GM18505 (cell line): ENCODE results near the gene ACSF3.

Experiments
- ATAC-seq: cut with Tn5 transposase; IDR thresholded peaks from one replicate; pipeline ENCODE4 v1.9.1; 2021; ENCODE audit not compliant: unreplicated experiment
- POLR2A ChIP-seq: IDR thresholded peaks from 4 replicates; pipeline ENCODE4 v1.6.1; 2011; ENCODE audit warnings: borderline replicate concordance; ENCODE audit not compliant: insufficient read depth, insufficient read length; ENCODE audit errors: extremely low read depth

ACSF3 gene

DNA sequence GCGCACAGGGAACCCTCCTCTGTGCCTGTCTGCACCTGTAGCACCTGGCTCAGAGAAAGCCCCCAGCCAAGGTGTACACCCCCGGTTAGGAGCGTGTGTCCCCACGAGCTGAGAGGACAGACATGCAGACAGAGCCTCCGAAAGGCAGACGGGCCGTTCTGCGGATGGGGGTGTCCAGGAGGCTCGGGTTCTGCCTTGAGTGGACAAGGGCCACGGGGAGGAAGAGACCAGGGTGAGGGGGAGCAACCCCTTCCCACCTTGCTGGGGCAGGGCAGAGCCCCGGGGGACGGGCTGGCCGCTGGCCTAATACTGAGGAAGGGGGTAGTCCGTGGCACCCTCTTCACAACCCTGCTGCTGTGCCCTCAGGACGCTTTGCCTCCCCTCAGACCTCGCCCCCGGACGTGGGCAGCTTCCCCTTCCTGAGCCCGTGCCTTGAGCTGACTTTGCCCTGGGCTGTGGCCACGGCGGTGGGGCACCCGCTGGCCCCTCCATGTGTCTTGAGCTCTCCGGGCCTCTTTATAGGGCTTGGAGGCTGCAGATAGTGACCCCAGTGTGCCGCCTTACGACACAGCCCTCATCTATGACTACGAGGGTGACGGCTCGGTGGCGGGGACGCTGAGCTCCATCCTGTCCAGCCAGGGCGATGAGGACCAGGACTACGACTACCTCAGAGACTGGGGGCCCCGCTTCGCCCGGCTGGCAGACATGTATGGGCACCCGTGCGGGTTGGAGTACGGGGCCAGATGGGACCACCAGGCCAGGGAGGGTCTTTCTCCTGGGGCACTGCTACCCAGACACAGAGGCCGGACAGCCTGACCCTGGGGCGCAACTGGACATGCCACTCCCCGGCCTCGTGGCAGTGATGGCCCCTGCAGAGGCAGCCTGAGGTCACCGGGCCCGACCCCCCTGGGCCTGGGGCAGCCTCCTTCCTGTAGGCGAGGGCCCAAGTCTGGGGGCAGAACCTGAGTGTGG lies 101.0 kb downstream of the ACSF3 start:
- no peak for ATAC-seq

DNA sequence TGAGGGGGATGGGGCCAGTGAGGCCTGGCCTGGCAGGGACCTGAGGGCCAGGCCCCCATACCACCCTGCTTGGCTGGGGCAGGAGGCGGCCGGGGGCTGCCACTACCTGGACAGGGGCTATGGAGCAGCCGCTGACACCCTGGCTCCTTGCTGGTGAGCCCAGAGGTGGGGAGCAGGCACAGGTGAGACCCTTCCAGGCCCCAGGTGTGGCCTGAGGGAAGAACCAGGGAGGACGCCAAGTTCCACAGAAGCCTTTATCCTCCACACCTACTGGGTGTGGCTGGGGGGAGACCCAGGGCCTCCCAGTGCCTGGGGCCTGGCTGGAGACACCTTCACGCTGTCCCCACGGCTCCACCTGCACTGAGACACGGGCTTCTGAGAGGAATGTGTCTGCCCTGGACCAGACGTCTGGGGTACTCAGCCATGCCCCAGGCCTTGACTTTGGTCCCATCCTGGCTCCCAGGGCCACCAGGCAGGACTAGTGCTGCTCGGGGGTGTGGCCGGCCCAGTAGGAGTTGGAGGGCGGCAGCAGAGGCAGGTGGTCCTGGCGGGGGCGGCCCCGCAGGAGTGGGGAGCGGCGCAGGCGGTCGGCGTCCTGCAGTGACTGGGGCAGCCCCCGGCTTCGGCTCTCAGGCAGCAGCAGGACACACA lies 102.0 kb downstream of the ACSF3 start:
- no peak for ATAC-seq
- no peak for TF ChIP-seq POLR2A

More for the DNA sequence above, 101.0 kb downstream of the ACSF3 start:
- TF ChIP-seq POLR2A: no peak

DNA sequence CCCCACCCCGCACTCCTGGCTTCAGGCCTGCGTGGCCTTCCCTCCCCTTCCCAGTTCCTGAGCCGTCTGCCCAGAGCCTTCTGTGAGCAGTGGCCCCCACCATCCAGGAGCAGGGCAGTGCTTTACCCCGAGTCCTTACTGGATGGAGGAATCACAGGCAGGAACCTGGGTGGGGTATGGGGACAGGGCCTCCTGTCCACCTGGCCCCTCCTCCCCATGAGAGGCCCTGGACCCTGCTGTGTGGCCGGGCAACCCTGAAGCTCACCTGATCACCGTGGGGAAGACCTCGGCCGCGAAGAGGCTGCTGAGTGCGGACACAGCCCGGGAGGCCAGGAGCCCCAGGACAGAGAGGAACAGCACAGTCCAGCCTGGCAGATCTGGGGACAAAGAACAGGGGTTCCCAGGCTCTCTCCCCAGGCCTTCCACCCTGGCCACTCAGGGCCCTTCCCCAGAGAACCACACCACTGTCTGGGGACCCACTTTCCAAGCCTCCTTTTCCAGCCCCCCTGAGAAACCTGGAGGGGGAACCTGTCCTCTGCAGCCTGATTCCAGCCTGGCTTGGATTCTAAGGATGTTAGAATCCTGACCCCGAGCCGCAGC lies 103.5 kb downstream of the ACSF3 start:
- no peak for TF ChIP-seq POLR2A
- ATAC-seq: no peak

GRCh38 chr16:89197633-89198416 lies 104.2 kb downstream of the ACSF3 start:
- TF ChIP-seq POLR2A: no peak
- no peak for ATAC-seq

DNA sequence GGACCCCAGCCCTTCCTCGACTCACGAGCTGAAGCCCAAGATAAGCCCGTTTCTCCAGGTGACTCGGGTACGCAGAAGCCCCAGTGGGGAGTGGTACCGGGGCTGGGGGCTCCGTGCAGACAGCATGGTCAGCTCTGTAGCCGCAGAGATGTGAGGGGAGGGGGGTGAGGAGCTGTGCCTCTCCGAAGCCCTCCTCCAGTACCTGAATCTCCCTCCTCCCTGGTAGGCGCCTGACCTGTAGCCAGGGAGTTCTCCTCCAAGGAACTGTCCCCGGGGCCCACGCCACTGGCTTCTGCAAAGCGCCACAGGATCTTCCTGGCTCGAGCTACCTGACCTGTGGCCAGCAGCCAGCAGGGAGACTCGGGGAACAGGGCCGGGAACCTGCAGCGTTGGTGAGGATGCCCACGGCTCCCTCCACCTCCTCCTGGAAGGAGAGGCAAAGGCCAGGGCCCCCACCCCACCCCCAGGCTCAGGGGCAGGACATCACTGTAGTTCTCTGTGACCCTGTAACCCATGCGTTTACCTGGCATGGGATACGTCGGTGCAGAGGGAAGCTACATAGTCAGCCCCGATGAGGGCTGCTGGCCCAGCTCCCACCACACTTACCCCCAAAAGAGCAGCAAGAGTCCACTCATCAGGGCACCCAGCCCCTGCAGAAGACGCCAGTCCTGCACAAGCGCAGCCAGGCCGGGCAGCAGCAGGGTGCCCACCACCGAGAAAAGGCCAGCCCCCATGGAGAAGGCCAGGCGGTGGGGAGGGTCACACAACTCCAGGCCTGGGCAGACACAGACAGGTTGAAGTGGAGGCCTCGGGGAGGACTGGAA lies 105.0 kb downstream of the ACSF3 start:
- no peak for ATAC-seq

DNA sequence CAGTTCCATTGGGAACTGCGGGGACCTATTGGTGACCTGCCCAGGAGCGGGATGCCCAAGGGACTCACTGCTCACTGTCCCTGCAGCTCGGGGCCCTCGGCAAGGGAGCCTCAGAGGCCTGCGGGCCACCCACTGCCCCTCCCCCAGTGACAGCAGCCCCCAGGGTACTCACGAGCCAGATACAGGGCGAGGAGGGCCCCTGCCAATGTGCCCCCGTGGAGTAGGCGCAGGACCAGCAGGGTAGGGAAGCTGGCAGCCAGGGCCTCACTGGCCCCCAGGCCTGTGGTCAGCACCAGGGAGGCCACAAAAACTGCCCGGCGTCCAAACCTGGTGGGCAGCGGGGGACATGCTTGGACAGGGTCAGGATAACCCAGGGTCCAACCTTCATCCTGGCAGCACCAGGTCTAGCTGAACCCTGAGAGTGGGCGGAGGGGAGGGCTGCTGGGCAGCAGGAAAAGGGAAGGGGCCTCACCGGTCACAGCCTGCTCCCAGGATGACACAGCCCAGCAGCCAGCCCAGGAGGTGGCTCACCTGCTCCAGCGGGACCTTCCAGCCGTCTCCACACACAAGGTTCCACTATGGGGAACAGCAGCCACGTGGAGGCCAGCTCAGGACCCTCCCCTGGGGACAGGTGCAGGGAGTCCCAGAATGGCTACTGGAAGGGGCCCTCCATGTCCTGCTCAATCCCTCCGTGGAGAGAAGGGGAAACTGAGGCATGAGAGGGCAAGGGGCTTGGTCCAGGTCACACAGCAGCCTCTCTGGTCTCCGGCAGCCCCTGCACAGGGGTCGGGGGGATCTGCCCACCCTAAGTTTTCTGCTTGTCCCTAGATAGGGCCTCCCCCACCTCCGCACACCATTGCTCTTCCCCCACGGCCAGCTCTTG lies 105.8 kb downstream of the ACSF3 start:
- no peak for ATAC-seq
- TF ChIP-seq POLR2A: no peak

More for the DNA sequence above, 105.0 kb downstream of the ACSF3 start:
- no peak for TF ChIP-seq POLR2A

DNA sequence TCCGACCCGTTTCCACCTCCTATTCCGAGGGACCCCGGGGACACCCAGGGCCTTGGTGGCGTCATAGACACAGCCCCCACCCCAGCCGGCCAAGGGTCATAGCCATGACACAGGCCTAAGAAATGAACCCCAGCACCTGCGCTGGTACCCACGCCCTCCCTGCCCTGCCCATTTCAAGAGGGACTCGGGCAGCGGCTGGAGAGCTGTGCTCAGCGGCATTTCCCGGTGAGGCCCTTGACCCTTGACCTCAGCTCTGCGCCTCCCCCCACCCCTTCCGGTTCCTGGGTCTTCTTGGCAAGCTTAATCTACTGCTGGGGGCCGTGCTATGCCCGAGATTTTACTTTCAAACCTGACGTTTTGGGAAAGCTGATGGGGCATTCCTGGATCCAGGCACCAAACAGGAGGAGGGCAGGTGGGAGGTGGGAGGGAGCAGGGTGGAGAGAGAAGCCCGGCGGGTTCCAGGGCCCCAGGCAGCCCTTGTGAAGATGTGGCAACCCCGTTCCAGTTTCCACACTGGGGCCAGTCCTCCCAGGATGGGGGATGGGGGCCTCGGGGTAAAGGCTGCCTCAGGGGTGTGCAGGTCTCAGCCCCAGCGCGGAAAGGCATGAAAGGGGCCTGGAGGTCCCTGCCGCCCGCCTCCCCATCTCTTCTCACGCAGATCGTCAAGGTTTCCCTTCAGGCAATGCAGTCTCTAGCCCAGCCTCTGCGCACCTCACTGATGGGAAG lies 106.6 kb downstream of the ACSF3 start, which contains the start of gene SLC22A31:
TSS of gene SLC22A31 (minus strand) at position 414 of the 726 bp plus-strand sequence. CDS start at position 378, 36 bp downstream.
- no peak for TF ChIP-seq POLR2A
- ATAC-seq: no peak

GRCh38 chr16:89200850-89201411 lies 107.3 kb downstream of the ACSF3 start:
- no peak for ATAC-seq
- no peak for TF ChIP-seq POLR2A

- TF ChIP-seq POLR2A: no peak
- no peak for ATAC-seq
Measured at GRCh38 chr16:89201439-89202377, 108.1 kb downstream of the ACSF3 start.

GRCh38 chr16:89202422-89203215 lies 109.0 kb downstream of the ACSF3 start:
- TF ChIP-seq POLR2A: no peak
- ATAC-seq: no peak
